ENCODE data around the gene MCM3AP.

The MCM3AP gene

GRCh38 chr21:46304437-46304836 lies 19.0 kb upstream of the MCM3AP start:
- peaks cover 38 to 85% of the 10 kb centered on the region in 2 donors for H3K36me3 ChIP-seq (replicated peaks in 1 of 2; ENCODE audit: control insufficient read depth in 2 of 2, insufficient read depth in 2 of 2, low read length in 2 of 2)
- no peak overlapping the region for H2AFZ ChIP-seq (ENCODE audit: low read length)
- no peak for DNase-seq (ENCODE audit: low spot score)
- H3K18ac ChIP-seq (ENCODE audit: low read length): no peak overlapping the region
- H3K27me3 ChIP-seq (ENCODE audit: control insufficient read depth in 3 of 3, insufficient read depth in 3 of 3, low read depth in 1 of 3, low read length in 3 of 3): no peaks in the 10 kb centered on the region
- H3K4me1 ChIP-seq (ENCODE audit: control insufficient read depth in 2 of 2, insufficient read depth in 1 of 2, low read depth in 1 of 2, low read length in 2 of 2): no peaks in the 10 kb centered on the region
- no peak overlapping the region for H2BK12ac ChIP-seq (ENCODE audit: low read length)
- no peak overlapping the region for H3K9ac ChIP-seq (ENCODE audit: low read depth, low read length, poor library complexity)
- H3K4me2 ChIP-seq (ENCODE audit: insufficient read depth, low read length, poor library complexity, severe bottlenecking): no peak overlapping the region
- H4K8ac ChIP-seq (ENCODE audit: low read depth, low read length): no peak overlapping the region
- peaks cover 0 to 2% of the 10 kb centered on the region in 2 donors for H3K9me3 ChIP-seq (replicated peaks in 1 of 2; ENCODE audit: control insufficient read depth in 2 of 2, insufficient read depth in 1 of 2, low read depth in 1 of 2, low read length in 2 of 2)
- no peak overlapping the region for H2BK120ac ChIP-seq (ENCODE audit: low read depth, low read length)
- no peak overlapping the region for H3K14ac ChIP-seq (ENCODE audit: low read length)
- H2BK15ac ChIP-seq (ENCODE audit: low read length): no peak overlapping the region
- no CpG with 5 or more reads among the region's 5 CpGs for WGBS, 2 donors (ENCODE audit: extremely low coverage in 2 of 2, insufficient read length in 2 of 2, insufficient replicate concordance in 1 of 2)
- no peak overlapping the region for H3K4me3 ChIP-seq (ENCODE audit: low read length in 2 of 2)
- H4K91ac ChIP-seq (ENCODE audit: low read depth, low read length, poor library complexity): no peak overlapping the region
- H2BK5ac ChIP-seq (ENCODE audit: low read length): no peak overlapping the region
- no peak overlapping the region for H2AK5ac ChIP-seq (ENCODE audit: low read depth, low read length)
- no peak overlapping the region for H3K23ac ChIP-seq (ENCODE audit: low read depth, low read length, poor library complexity)
- no peak overlapping the region for H3K4ac ChIP-seq (ENCODE audit: low read length)
- no peak overlapping the region for H3K27ac ChIP-seq (replicated peaks; ENCODE audit: low read length)
- H3K79me1 ChIP-seq (ENCODE audit: low read depth, low read length): no peaks in the 10 kb centered on the region

- Histone ChIP-seq H2AFZ (ENCODE audit: low read length) (no peak overlapping the region), H2AK5ac (ENCODE audit: low read depth, low read length) (no peak overlapping the region), H3K14ac (ENCODE audit: low read length) (no peak overlapping the region), H2BK15ac (ENCODE audit: low read length) (no peak overlapping the region), H3K9ac (ENCODE audit: low read depth, low read length, poor library complexity) (peak overlapping the region; percentile 44), H3K4me2 (ENCODE audit: insufficient read depth, low read length, poor library complexity, severe bottlenecking) (no peak overlapping the region), H3K4ac (ENCODE audit: low read length) (no peak overlapping the region), H3K4me1 (ENCODE audit: control insufficient read depth in 2 of 2, insufficient read depth in 1 of 2, low read depth in 1 of 2, low read length in 2 of 2) (no peaks in the 10 kb centered on the region), H2BK12ac (ENCODE audit: low read length) (no peak overlapping the region), H3K9me3 (replicated peaks in 1 of 2; ENCODE audit: control insufficient read depth in 2 of 2, insufficient read depth in 1 of 2, low read depth in 1 of 2, low read length in 2 of 2) (peaks cover 0 to 6% of the 10 kb centered on the region in 2 donors), H3K79me1 (ENCODE audit: low read depth, low read length) (peaks cover 2% of the 10 kb centered on the region), H4K8ac (ENCODE audit: low read depth, low read length) (no peak overlapping the region), H3K27ac (replicated peaks; ENCODE audit: low read length) (no peak overlapping the region), H3K27me3 (ENCODE audit: control insufficient read depth in 3 of 3, insufficient read depth in 3 of 3, low read depth in 1 of 3, low read length in 3 of 3) (no peaks in the 10 kb centered on the region), H2BK5ac (ENCODE audit: low read length) (peak overlapping the region; percentile 66), H4K91ac (ENCODE audit: low read depth, low read length, poor library complexity) (no peak overlapping the region), H3K18ac (ENCODE audit: low read length) (no peak overlapping the region), H2BK120ac (ENCODE audit: low read depth, low read length) (no peak overlapping the region), H3K4me3 (ENCODE audit: low read length in 2 of 2) (no peak overlapping the region), H3K36me3 (replicated peaks in 1 of 2; ENCODE audit: control insufficient read depth in 2 of 2, insufficient read depth in 2 of 2, low read length in 2 of 2) (peaks cover 31 to 65% of the 10 kb centered on the region in 2 donors), H3K23ac (ENCODE audit: low read depth, low read length, poor library complexity) (no peak overlapping the region)
- no peak for DNase-seq (ENCODE audit: low spot score)
- no CpG with 5 or more reads among the region's 14 CpGs for WGBS, 2 donors (ENCODE audit: extremely low coverage in 2 of 2, insufficient read length in 2 of 2, insufficient replicate concordance in 1 of 2)
Observed at GRCh38 chr21:46301759-46302158, 16.3 kb upstream of the MCM3AP start.

DNA sequence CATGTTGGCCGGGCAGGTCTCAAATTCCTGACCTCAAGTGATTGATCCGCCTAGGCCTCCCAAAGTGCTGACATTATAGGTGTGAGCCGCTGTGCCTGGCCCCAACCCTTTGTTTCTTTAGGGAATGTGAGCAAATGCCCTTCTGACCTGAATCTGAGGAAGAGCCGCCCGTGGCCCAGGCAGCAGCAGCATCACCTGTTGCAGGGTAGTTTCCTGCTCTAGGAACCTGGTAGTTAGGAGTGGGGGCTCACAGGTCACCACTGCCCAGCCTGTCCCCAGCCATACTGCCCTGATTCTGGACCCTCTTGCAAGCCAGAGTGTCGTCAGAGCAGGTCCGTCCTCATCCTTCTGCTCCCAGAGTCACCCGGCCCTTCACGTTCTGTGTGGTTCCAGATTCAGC lies 13.8 kb upstream of the MCM3AP start:
- DNase-seq (ENCODE audit: low spot score): no peak
- Histone ChIP-seq H3K4ac (ENCODE audit: low read length) (no peak overlapping the region), H3K4me3 (ENCODE audit: low read length in 2 of 2) (no peak overlapping the region), H3K9ac (ENCODE audit: low read depth, low read length, poor library complexity) (no peak overlapping the region), H3K14ac (ENCODE audit: low read length) (no peak overlapping the region), H3K4me1 (ENCODE audit: control insufficient read depth in 2 of 2, insufficient read depth in 1 of 2, low read depth in 1 of 2, low read length in 2 of 2) (peaks cover 2 to 6% of the 10 kb centered on the region in 2 donors), H2BK15ac (ENCODE audit: low read length) (no peak overlapping the region), H3K36me3 (replicated peaks in 1 of 2; ENCODE audit: control insufficient read depth in 2 of 2, insufficient read depth in 2 of 2, low read length in 2 of 2) (peaks cover 22 to 43% of the 10 kb centered on the region in 2 donors), H2BK5ac (ENCODE audit: low read length) (no peak overlapping the region), H3K9me3 (replicated peaks in 1 of 2; ENCODE audit: control insufficient read depth in 2 of 2, insufficient read depth in 1 of 2, low read depth in 1 of 2, low read length in 2 of 2) (peaks cover 0 to 6% of the 10 kb centered on the region in 2 donors), H3K4me2 (ENCODE audit: insufficient read depth, low read length, poor library complexity, severe bottlenecking) (no peak overlapping the region), H2BK120ac (ENCODE audit: low read depth, low read length) (no peak overlapping the region), H3K27ac (replicated peaks; ENCODE audit: low read length) (no peak overlapping the region), H2BK12ac (ENCODE audit: low read length) (no peak overlapping the region), H4K8ac (ENCODE audit: low read depth, low read length) (no peak overlapping the region), H2AK5ac (ENCODE audit: low read depth, low read length) (no peak overlapping the region), H3K27me3 (ENCODE audit: control insufficient read depth in 3 of 3, insufficient read depth in 3 of 3, low read depth in 1 of 3, low read length in 3 of 3) (no peaks in the 10 kb centered on the region), H3K23ac (ENCODE audit: low read depth, low read length, poor library complexity) (peak overlapping the region; percentile 1), H3K18ac (ENCODE audit: low read length) (no peak overlapping the region), H3K79me1 (ENCODE audit: low read depth, low read length) (peaks cover 2% of the 10 kb centered on the region), H2AFZ (ENCODE audit: low read length) (no peak overlapping the region), H4K91ac (ENCODE audit: low read depth, low read length, poor library complexity) (no peak overlapping the region)
- no CpG with 5 or more reads among the region's 9 CpGs for WGBS, 2 donors (ENCODE audit: extremely low coverage in 2 of 2, insufficient read length in 2 of 2, insufficient replicate concordance in 1 of 2)

DNA sequence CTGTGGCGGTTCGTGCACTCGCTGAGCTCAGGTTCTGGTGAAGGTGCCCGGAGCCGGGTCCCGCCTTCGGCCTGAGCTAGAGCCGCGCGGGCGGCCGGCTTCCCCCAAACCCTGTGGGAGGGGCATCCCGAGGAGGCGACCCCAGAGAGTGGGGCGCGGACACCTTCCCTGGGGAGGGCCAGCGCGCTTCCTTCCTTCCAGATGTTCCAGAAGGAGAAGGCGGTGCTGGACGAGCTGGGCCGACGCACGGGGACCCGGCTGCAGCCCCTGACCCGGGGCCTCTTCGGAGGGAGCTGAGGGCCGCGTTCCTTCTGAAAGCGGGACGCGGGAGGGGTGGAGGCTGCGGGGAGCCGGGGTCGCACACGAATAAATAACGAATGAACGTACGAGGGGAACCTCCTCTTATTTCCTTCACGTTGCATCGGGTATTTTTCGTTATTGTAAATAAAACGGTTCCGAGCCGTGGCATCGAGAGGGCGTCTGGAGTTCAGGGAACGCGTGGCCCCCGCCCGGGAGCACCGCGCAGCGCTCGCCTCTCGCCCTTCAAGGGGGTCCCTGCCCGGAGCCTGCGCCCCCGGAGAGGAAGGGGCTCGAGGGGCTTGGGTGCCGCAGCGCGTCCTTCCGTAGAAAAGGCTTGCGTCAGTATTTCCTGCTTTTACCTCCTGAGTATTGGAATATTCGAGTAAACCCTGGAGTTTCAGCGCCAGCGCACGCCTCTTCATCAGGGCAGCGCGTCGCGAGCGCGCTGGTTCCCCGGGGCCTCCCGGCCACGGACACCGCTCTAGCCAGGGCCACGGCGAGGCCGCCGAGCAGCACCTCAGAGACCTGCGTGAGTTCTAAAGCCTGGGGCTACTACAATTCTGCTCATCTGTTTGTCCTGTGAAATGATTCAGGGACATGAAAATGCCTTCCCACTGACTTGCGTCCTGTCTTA lies 12.2 kb upstream of the MCM3AP start:
- Histone ChIP-seq H3K27me3 (ENCODE audit: control insufficient read depth in 3 of 3, insufficient read depth in 3 of 3, low read depth in 1 of 3, low read length in 3 of 3) (no peaks in the 10 kb centered on the region), H3K9ac (ENCODE audit: low read depth, low read length, poor library complexity) (peak overlapping the region; percentile 61), H2BK5ac (ENCODE audit: low read length) (no peak overlapping the region), H3K14ac (ENCODE audit: low read length) (no peak overlapping the region), H3K4me2 (ENCODE audit: insufficient read depth, low read length, poor library complexity, severe bottlenecking) (peak overlapping the region; percentile 51), H2BK120ac (ENCODE audit: low read depth, low read length) (peak overlapping the region; percentile 81), H2AFZ (ENCODE audit: low read length) (no peak overlapping the region), H4K8ac (ENCODE audit: low read depth, low read length) (no peak overlapping the region), H3K18ac (ENCODE audit: low read length) (peak overlapping the region; percentile 95), H3K23ac (ENCODE audit: low read depth, low read length, poor library complexity) (peak overlapping the region; percentile 91), H3K9me3 (replicated peaks in 1 of 2; ENCODE audit: control insufficient read depth in 2 of 2, insufficient read depth in 1 of 2, low read depth in 1 of 2, low read length in 2 of 2) (peaks cover 3 to 6% of the 10 kb centered on the region in 2 donors), H3K27ac (replicated peaks; ENCODE audit: low read length) (no peak overlapping the region), H2AK5ac (ENCODE audit: low read depth, low read length) (peak overlapping the region; percentile 88), H2BK15ac (ENCODE audit: low read length) (no peak overlapping the region), H3K4me1 (ENCODE audit: control insufficient read depth in 2 of 2, insufficient read depth in 1 of 2, low read depth in 1 of 2, low read length in 2 of 2) (peaks cover 2 to 6% of the 10 kb centered on the region in 2 donors), H3K79me1 (ENCODE audit: low read depth, low read length) (peaks cover 2% of the 10 kb centered on the region), H3K4me3 (ENCODE audit: low read length in 2 of 2) (peak overlapping the region in 1 of 2 donors; percentile 67), H2BK12ac (ENCODE audit: low read length) (peak overlapping the region; percentile 41), H4K91ac (ENCODE audit: low read depth, low read length, poor library complexity) (no peak overlapping the region), H3K36me3 (replicated peaks in 1 of 2; ENCODE audit: control insufficient read depth in 2 of 2, insufficient read depth in 2 of 2, low read length in 2 of 2) (peaks cover 22 to 38% of the 10 kb centered on the region in 2 donors), H3K4ac (ENCODE audit: low read length) (no peak overlapping the region)
- WGBS, 2 donors (ENCODE audit: extremely low coverage in 2 of 2, insufficient read length in 2 of 2, insufficient replicate concordance in 1 of 2): no CpG with 5 or more reads among the region's 84 CpGs
- no peak for DNase-seq (ENCODE audit: low spot score)
